Breast epithelium (tissue), 3 donors: ENCODE measurements around the gene TBX5.

Experiments used
- CTCF ChIP-seq, 3 donors: fragments of 450-650 bp; IDR thresholded peaks; one replicate each; pipeline ENCODE4 v1.5.1; 2016 to 2017; ENCODE audit warnings: antibody characterized with exemption in 3 of 3, mild to moderate bottlenecking in 3 of 3, moderate library complexity in 3 of 3
- POLR2A ChIP-seq: fragments of 450-650 bp; IDR thresholded peaks from one replicate; pipeline ENCODE4 v1.6.1; 2016; ENCODE audit warnings: antibody characterized with exemption, mild to moderate bottlenecking, moderate library complexity
- POLR2AphosphoS5 ChIP-seq, 3 donors: sonication (generic); formaldehyde crosslinking; IDR thresholded peaks; one replicate each; pipeline ENCODE4 v1.6.1; 2017; ENCODE audit warnings: antibody characterized with exemption in 3 of 3

- TF ChIP-seq CTCF (IDR thresholded peaks at IDR 0.05) (no peak), POLR2A (no peak), POLR2AphosphoS5 (IDR thresholded peaks at IDR 0.05) (no peak)
Observed at GRCh38 chr12:114344831-114345230, 61.1 kb downstream of the TBX5 start.
